GM18868 (cell line): ENCODE data around the gene DNAJB12.
"Not testable (repeated sequence)": the region's sequence is repeated elsewhere in the genome, so short reads cannot be mapped to it uniquely, and the experiment has no call there.

Experiments used
- ATAC-seq: cut with Tn5 transposase; IDR thresholded peaks from one replicate; pipeline ENCODE4 v1.9.1; 2021; ENCODE audit warnings: mild to moderate bottlenecking, moderate library complexity; ENCODE audit not compliant: unreplicated experiment

Gene DNAJB12

DNA sequence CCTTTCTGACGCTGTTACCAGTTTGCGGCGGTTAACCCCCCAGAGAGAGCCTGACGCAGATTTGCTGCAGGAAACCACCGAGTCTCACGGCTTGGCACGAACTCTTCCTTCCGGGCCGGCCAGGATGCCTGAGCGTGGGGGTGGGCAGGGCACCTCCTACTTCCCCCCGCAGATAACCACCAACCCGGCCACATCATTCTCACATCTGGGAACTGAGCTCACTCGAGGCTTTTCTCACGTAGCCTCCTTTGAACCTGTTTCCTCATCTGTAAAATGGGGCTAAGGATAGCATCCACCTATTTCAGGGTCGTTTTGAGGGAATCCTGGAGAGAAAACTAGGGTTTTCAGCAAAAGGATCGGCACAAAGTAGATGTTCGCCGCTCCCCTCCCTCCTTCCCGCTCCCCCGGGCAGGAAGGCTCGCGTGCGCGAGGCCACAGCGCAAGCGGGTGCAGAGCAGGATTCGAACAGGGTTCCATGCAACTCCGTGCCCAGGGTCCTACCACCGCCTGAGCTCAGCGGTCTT is 57.4 kb downstream of the DNAJB12 start:
- ATAC-seq: peak; percentile 57

DNA sequence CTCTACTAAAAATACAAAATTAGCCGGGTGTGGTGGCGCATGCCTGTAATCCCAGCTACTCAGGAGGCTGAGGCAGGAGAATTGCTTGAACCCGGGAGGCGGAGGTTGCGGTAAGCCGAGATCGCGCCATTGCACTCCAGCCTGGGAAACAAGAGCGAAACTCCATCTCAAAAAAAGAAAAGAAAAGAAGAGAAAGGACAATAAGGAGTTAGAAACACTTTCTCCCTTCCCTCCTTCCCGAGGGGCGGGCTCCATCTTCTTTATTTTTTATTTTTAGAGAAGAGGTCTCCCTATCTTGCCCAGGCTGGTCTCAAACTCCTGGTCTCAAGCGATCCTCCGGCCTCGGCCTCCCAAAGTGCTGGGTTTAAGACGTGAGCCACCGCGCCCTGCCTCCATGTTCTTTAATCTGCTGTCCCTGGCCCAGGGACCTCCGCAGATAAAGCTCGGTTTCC is 57.9 kb downstream of the DNAJB12 start:
- not testable (repeated sequence) for ATAC-seq

- ATAC-seq: no peak
Observed at GRCh38 chr10:72295330-72295910, 59.3 kb downstream of the DNAJB12 start.

GRCh38 chr10:72292223-72292691 is 62.5 kb downstream of the DNAJB12 start:
- no peak for ATAC-seq

GRCh38 chr10:72291019-72291532 is 63.6 kb downstream of the DNAJB12 start:
- no peak for ATAC-seq

GRCh38 chr10:72285972-72286521 is 68.7 kb downstream of the DNAJB12 start:
- ATAC-seq: no peak

DNA sequence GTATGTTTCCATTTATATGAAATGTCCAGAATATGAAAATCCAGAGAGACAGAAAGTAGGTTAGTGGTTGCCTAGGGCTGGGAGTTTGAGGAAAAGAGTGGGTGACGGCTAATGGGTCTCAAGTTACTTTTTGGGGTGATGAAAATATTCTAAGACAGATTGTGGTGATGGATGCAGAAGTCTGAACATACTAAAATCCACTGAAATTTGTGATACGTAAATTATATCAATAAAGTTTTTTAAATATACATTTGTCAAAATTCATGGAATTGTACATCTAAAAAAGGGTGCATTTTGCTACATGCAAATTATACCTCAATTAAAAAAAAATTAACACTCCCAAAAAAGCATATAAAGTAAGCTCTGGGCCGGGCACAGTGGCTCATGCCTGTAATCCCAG is 71.6 kb downstream of the DNAJB12 start:
- ATAC-seq: no peak
